ENCODE measurements around the gene DNM3.

DNA sequence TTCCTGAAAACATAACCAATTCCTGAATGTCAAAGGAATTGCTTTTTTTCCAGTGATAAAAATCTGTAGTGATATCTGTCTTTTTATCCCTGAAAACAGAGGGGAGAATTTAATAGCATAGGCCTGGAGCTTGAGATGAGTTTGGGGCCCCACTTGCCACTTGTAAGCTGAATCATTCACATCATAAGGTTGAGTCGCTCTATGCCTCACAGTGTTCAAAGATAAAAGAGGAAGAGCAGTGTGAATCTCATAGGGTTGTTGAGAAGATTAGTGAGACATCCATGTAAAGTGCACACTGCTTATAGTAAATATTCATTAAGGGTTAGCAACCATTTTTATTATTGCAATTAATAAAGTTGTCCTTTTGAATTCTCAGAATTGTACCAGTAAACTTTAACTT, 271.3 kb downstream of the DNM3 start:
- TF ChIP-seq, protein P1, sequence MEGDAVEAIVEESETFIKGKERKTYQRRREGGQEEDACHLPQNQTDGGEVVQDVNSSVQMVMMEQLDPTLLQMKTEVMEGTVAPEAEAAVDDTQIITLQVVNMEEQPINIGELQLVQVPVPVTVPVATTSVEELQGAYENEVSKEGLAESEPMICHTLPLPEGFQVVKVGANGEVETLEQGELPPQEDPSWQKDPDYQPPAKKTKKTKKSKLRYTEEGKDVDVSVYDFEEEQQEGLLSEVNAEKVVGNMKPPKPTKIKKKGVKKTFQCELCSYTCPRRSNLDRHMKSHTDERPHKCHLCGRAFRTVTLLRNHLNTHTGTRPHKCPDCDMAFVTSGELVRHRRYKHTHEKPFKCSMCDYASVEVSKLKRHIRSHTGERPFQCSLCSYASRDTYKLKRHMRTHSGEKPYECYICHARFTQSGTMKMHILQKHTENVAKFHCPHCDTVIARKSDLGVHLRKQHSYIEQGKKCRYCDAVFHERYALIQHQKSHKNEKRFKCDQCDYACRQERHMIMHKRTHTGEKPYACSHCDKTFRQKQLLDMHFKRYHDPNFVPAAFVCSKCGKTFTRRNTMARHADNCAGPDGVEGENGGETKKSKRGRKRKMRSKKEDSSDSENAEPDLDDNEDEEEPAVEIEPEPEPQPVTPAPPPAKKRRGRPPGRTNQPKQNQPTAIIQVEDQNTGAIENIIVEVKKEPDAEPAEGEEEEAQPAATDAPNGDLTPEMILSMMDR (IDR thresholded peaks at IDR 0.05): no peak
- TF ChIP-seq EZH2 (IDR thresholded peaks at IDR 0.05): no peak
- TF ChIP-seq EZH2phosphoT487 (IDR thresholded peaks at IDR 0.05): no peak

Data from neural progenitor cell (in vitro differentiated cells).